ENCODE measurements around the gene TADA2B.

TADA2B gene

DNA sequence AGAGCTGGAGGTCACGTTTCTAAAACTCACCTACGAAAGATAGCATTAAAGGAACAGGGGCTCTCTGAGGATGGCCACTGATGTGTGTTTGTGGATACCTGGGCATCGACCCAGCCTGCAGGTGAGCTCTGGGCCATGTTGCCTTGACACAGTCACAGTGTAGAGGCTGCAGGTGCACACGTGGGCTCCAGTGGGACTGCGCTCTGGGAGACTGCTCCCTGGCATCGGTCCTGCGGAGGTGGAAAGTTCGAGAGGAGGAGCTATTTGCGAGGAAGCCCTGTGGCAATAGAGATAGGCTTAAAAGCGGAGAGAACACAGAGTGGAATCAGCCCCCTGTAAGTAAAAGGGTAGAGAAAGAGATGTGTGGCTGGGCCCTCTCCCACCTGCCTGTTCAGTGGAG is 12.3 kb upstream of the TADA2B start:
- TF ChIP-seq, protein P1, sequence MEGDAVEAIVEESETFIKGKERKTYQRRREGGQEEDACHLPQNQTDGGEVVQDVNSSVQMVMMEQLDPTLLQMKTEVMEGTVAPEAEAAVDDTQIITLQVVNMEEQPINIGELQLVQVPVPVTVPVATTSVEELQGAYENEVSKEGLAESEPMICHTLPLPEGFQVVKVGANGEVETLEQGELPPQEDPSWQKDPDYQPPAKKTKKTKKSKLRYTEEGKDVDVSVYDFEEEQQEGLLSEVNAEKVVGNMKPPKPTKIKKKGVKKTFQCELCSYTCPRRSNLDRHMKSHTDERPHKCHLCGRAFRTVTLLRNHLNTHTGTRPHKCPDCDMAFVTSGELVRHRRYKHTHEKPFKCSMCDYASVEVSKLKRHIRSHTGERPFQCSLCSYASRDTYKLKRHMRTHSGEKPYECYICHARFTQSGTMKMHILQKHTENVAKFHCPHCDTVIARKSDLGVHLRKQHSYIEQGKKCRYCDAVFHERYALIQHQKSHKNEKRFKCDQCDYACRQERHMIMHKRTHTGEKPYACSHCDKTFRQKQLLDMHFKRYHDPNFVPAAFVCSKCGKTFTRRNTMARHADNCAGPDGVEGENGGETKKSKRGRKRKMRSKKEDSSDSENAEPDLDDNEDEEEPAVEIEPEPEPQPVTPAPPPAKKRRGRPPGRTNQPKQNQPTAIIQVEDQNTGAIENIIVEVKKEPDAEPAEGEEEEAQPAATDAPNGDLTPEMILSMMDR (IDR thresholded peaks at IDR 0.05; ENCODE audit: control extremely low read depth, extremely low read depth, low read depth, missing control alignments), result no peak
- POLR2A ChIA-PET, result no interaction called here
- no peak for DNase-seq (ENCODE audit: extremely low spot score)
- CTCF ChIA-PET, result interaction anchor here (1.7 to 2.5 kb wide), 2 partner anchors 12 to 15 kb away, joined by 3 to 16 read pairs; partner anchors contain the start of gene TADA2B

DNA sequence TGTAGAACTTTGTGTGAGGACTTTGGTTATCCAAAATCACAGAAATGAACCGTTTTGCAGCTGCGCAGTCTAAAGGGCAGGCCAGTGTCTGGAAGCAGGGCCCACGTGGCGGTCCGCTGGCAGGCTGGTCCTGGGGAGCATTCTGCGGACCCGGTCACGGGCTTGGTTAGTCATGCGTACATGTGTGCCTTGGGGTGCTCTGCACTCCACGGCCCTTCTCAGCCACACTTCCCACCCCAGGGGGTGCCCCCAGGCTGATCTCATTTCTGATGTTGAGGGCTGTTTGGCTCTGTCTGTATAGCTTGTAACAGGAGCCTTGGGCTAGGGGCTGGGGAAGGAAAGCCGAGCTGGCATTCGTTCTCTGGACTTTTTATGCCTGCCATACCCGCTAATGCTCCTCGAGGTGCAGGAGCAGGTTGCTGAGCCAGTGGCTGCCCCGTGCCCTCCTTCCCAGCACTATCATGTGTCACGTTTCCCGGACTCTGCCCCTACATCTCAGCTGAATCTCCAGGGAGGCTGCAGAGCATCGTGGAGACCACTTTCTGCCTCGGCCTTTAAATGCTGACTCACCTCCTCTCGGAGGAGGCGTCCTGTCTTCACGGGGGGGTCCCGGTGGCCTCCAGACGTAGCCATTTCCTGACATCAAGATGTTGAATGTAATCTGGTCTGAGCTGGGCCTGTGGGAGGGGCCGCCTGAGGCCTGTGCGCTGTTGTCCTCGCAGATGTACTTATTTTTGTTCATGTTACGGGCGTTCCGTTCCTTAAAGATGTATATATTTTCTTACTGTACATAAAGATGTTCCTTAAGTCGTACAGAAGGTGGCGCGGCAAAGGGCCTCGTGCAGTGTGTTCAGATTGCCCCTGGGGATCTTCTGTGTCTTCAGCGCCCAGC is 11.4 kb upstream of the TADA2B start:
- TF ChIP-seq, protein P1 (IDR thresholded peaks at IDR 0.05; ENCODE audit: control extremely low read depth, extremely low read depth, low read depth, missing control alignments), result no peak
- ChIA-PET POLR2A (no interaction called here), CTCF (interaction anchor here (0.9 to 2.5 kb wide), 3 partner anchors 11 to 35 kb away, joined by 3 to 16 read pairs (median 3); partner anchors contain the start of gene TADA2B)

DNA sequence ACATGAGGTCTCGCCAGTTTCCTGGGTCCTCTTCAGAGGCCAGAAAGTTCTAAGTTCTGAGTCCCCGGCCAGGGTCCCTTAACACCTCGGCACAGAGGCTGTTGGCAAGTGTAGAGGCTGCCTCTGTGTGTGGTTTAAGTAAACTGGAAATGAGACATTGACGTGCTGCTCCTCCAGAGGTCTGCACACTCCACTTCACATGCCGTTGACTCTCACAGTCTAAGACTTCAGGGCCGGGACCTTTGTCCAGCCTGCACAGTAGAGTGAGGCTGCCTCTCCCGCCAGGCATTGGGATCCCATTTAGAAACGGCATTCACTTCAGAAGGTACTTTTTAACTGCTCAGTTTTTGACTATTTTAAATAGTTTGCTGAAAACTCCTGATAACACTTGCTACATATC is 10.6 kb upstream of the TADA2B start:
- ChIA-PET POLR2A (no interaction called here), CTCF (interaction anchor here (2.5 kb wide), 1 partner anchor 10 kb away, joined by 16 read pairs; the partner anchor contains the start of gene TADA2B)
- no peak for DNase-seq (ENCODE audit: extremely low spot score)
- TF ChIP-seq, protein P1 (IDR thresholded peaks at IDR 0.05; ENCODE audit: control extremely low read depth, extremely low read depth, low read depth, missing control alignments), result no peak

More for the DNA sequence above, 11.4 kb upstream of the TADA2B start:
- DNase-seq (ENCODE audit: extremely low spot score), result no peak

DNA sequence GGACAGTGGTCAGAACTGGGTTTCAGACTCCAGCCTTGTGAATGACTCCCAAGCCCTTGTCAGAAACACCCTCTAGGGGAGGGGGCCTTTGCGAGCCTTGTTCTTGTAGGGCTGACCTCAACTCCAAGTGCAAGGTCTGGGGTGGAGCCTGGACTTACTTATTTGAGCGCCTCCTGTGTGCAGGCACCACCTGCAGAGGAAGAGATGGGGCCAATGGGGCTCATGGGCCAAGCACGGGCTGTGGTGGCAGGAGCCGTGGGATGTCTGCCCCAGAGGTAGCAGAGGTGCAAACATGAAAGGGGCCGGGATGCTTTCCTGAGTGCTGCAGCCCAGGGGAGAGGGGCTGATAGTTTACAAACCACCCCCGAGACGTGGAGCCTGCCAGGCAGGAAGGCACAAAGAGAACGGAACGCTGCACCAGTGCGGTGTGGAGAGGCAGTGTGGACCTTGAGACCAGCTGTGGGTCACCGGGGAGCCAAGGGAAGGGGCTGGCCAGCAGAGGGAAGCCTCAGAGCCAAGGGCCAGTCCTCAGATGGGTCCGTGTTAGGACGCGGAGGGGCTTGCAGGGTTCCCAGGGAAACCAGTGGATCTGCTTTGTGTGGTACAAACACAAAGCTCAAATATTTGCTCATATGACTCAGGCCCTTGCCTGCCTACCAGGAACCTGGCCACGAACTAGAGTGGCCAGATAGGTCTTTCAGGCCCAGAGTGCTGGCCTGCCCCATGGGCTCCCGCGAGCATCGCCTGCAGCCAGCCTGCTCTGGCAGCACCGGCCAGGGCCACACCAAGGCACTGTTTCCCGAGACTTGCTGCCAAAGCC is 8.7 kb upstream of the TADA2B start:
- POLR2A ChIA-PET, result no interaction called here
- CTCF ChIA-PET, result interaction anchor here (1.2 to 1.4 kb wide), 2 partner anchors 8 to 33 kb away, joined by 3 to 6 read pairs; partner anchors contain the start of genes GRPEL1 and TADA2B
- TF ChIP-seq, protein P1 (IDR thresholded peaks at IDR 0.05; ENCODE audit: control extremely low read depth, extremely low read depth, low read depth, missing control alignments), result no peak
- no peak for DNase-seq (ENCODE audit: extremely low spot score)

DNA sequence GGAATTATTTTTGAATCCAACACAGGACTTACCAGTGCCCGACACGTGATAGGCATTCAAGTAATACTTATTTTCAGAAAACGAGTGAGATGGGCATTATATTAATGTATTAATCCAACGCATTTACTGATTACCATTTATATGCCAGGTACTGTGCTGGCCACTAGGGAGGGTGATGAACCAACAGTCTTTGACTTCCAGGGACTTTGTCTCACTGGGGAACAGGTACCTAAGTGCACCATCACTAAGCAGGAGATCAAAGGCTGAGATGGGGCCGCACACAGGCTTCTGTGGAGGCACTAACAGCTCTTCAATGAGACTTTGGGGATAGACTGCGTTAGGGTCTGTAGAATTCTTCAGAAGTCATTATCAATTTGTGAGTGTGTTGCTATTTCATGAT is 5.7 kb upstream of the TADA2B start:
- CTCF ChIA-PET, result no interaction called here
- TF ChIP-seq, protein P1 (IDR thresholded peaks at IDR 0.05; ENCODE audit: control extremely low read depth, extremely low read depth, low read depth, missing control alignments), result peak; percentile 9
- POLR2A ChIA-PET, result no interaction called here
- no peak for DNase-seq (ENCODE audit: extremely low spot score)

DNA sequence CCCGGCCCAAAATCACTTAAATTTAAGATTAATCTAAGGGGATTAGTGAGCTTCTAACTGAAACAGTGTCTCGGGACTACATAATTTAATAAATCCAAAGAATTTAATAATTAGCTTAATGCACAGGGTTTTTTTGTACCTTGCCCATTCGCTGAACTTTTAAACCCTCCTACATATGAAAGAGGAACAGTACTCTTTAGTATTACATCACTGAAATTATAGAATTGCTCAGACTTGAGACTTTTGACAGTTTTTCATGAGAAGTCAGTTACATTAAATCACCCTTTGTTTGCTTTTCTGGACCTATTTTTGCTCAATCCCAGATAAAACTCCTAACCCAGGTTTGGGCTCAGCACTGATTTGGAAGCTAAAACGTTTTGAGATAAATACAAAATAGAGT is 2.4 kb upstream of the TADA2B start:
- DNase-seq (ENCODE audit: extremely low spot score), result no peak
- CTCF ChIA-PET, result interaction anchor here (0.8 to 7.1 kb wide), 8 partner anchors 10 to 67 kb away, joined by 3 to 115 read pairs (median 17); partner anchors contain the start of gene GRPEL1
- POLR2A ChIA-PET, result no interaction called here
- TF ChIP-seq, protein P1 (IDR thresholded peaks at IDR 0.05; ENCODE audit: control extremely low read depth, extremely low read depth, low read depth, missing control alignments), result no peak

All from GM10248 (cell line).